ENCODE data around the gene TMEM51. TPM values are rescaled to one million over a fixed set of nuclear protein-coding genes. Genes with fewer than 3 reads are reported as not detected.

TMEM51 gene
- total and polyA plus RNA-seq, 7 experiments from 2014 or later: 0.16 to 0.79 (median 0.56) TPM; not detected in 3

- ChIA-PET CTCF (no interaction called here), POLR2A (no interaction called here)
- no peaks in the 10 kb centered on the region for H3K9me3 Mint-ChIP-seq
- peaks cover 0 to 3% (median 0%) of the 10 kb centered on the region in 7 donors for H3K4me1 Mint-ChIP-seq
- no peak overlapping the region for H3K4me3 Mint-ChIP-seq
- intact Hi-C loops (cut with micrococcal nuclease): no loop called here
- H3K36me3 ChIP-seq (ENCODE audit: control insufficient read depth in 2 of 3, insufficient read depth in 3 of 3, low read length in 3 of 3): no peaks in the 10 kb centered on the region
- H3K27ac Mint-ChIP-seq: no peak overlapping the region
- peaks cover 14 to 42% (median 19%) of the 10 kb centered on the region in 5 donors for H3K27me3 Mint-ChIP-seq
- H3K4me3 ChIP-seq (ENCODE audit: low read length): no peak overlapping the region
- H3K36me3 Mint-ChIP-seq: no peaks in the 10 kb centered on the region
- no peak overlapping the region for H3K27ac ChIP-seq (ENCODE audit: low read depth, low read length)
- H3K4me1 ChIP-seq (ENCODE audit: control insufficient read depth in 2 of 2, insufficient read depth in 2 of 2, low read length in 2 of 2): no peaks in the 10 kb centered on the region
- H3K9me3 ChIP-seq (ENCODE audit: control insufficient read depth in 2 of 3, low read length in 3 of 3): no peaks in the 10 kb centered on the region
- no peak for ATAC-seq
- no peak for DNase-seq
- no peaks in the 10 kb centered on the region for H3K27me3 ChIP-seq (ENCODE audit: control insufficient read depth in 2 of 2, insufficient read depth in 2 of 2, low read length in 2 of 2)
Observed at GRCh38 chr1:15186073-15186845, 32.7 kb downstream of the TMEM51 start.

GRCh38 chr1:15186846-15187151 lies 33.3 kb downstream of the TMEM51 start:
- intact Hi-C loops (cut with micrococcal nuclease): no loop called here
- POLR2A ChIA-PET: no interaction called here

GRCh38 chr1:15187175-15188129 lies 33.9 kb downstream of the TMEM51 start:
- H3K4me3 Mint-ChIP-seq: no peak overlapping the region
- POLR2A ChIA-PET: interaction anchor here (0.6 kb wide), 1 partner anchor 9 kb away, joined by 3 read pairs; no protein-coding TSS in a partner anchor
- Histone ChIP-seq H3K4me1 (ENCODE audit: control insufficient read depth in 2 of 2, insufficient read depth in 2 of 2, low read length in 2 of 2) (no peaks in the 10 kb centered on the region), H3K4me3 (ENCODE audit: low read length) (no peak overlapping the region), H3K36me3 (ENCODE audit: control insufficient read depth in 2 of 3, insufficient read depth in 3 of 3, low read length in 3 of 3) (no peaks in the 10 kb centered on the region), H3K9me3 (ENCODE audit: control insufficient read depth in 2 of 3, low read length in 3 of 3) (no peaks in the 10 kb centered on the region), H3K27me3 (ENCODE audit: control insufficient read depth in 2 of 2, insufficient read depth in 2 of 2, low read length in 2 of 2) (no peaks in the 10 kb centered on the region), H3K27ac (ENCODE audit: low read depth, low read length) (no peak overlapping the region)
- H3K36me3 Mint-ChIP-seq: no peaks in the 10 kb centered on the region
- peaks cover 11 to 43% (median 17%) of the 10 kb centered on the region in 5 donors for H3K27me3 Mint-ChIP-seq
- H3K27ac Mint-ChIP-seq: no peak overlapping the region
- no peak for ATAC-seq
- CTCF ChIA-PET: no interaction called here
- H3K4me1 Mint-ChIP-seq: peaks cover 0 to 3% (median 0%) of the 10 kb centered on the region in 7 donors
- no peak for DNase-seq
- H3K9me3 Mint-ChIP-seq: no peaks in the 10 kb centered on the region
- intact Hi-C loops (cut with micrococcal nuclease): no loop called here

More at GRCh38 chr1:15186846-15187151, 33.3 kb downstream of the TMEM51 start:
- Mint-ChIP-seq H3K27me3 (peaks cover 14 to 45% (median 19%) of the 10 kb centered on the region in 5 donors), H3K36me3 (no peaks in the 10 kb centered on the region), H3K4me3 (no peak overlapping the region), H3K9me3 (no peaks in the 10 kb centered on the region), H3K27ac (no peak overlapping the region), H3K4me1 (peaks cover 0 to 3% (median 0%) of the 10 kb centered on the region in 7 donors)
- H3K36me3 ChIP-seq (ENCODE audit: control insufficient read depth in 2 of 3, insufficient read depth in 3 of 3, low read length in 3 of 3): no peaks in the 10 kb centered on the region
- H3K27ac ChIP-seq (ENCODE audit: low read depth, low read length): no peak overlapping the region
- H3K4me1 ChIP-seq (ENCODE audit: control insufficient read depth in 2 of 2, insufficient read depth in 2 of 2, low read length in 2 of 2): no peaks in the 10 kb centered on the region
- no peaks in the 10 kb centered on the region for H3K9me3 ChIP-seq (ENCODE audit: control insufficient read depth in 2 of 3, low read length in 3 of 3)
- ATAC-seq (no peak), DNase-seq (no peak)
- H3K27me3 ChIP-seq (ENCODE audit: control insufficient read depth in 2 of 2, insufficient read depth in 2 of 2, low read length in 2 of 2): no peaks in the 10 kb centered on the region
- H3K4me3 ChIP-seq (ENCODE audit: low read length): no peak overlapping the region
- CTCF ChIA-PET: no interaction called here

- Histone ChIP-seq H3K4me1 (ENCODE audit: control insufficient read depth in 2 of 2, insufficient read depth in 2 of 2, low read length in 2 of 2) (no peaks in the 10 kb centered on the region), H3K27me3 (ENCODE audit: control insufficient read depth in 2 of 2, insufficient read depth in 2 of 2, low read length in 2 of 2) (no peaks in the 10 kb centered on the region), H3K36me3 (ENCODE audit: control insufficient read depth in 2 of 3, insufficient read depth in 3 of 3, low read length in 3 of 3) (no peaks in the 10 kb centered on the region), H3K27ac (ENCODE audit: low read depth, low read length) (no peak overlapping the region), H3K9me3 (ENCODE audit: control insufficient read depth in 2 of 3, low read length in 3 of 3) (no peaks in the 10 kb centered on the region), H3K4me3 (ENCODE audit: low read length) (no peak overlapping the region)
- Mint-ChIP-seq H3K27me3 (peaks cover 11 to 40% (median 16%) of the 10 kb centered on the region in 5 donors), H3K4me3 (no peak overlapping the region), H3K9me3 (no peaks in the 10 kb centered on the region), H3K4me1 (peaks cover 0 to 3% (median 0%) of the 10 kb centered on the region in 7 donors), H3K27ac (no peak overlapping the region), H3K36me3 (no peaks in the 10 kb centered on the region)
- ChIA-PET POLR2A (no interaction called here), CTCF (no interaction called here)
- intact Hi-C loops (cut with micrococcal nuclease): no loop called here
- DNase-seq (no peak), ATAC-seq (no peak)
Observed at GRCh38 chr1:15188130-15188524, 34.6 kb downstream of the TMEM51 start.

- ATAC-seq: no peak
- Histone ChIP-seq H3K4me3 (ENCODE audit: low read length) (no peak overlapping the region), H3K9me3 (ENCODE audit: control insufficient read depth in 2 of 3, low read length in 3 of 3) (no peaks in the 10 kb centered on the region), H3K27me3 (ENCODE audit: control insufficient read depth in 2 of 2, insufficient read depth in 2 of 2, low read length in 2 of 2) (no peaks in the 10 kb centered on the region), H3K4me1 (ENCODE audit: control insufficient read depth in 2 of 2, insufficient read depth in 2 of 2, low read length in 2 of 2) (no peaks in the 10 kb centered on the region), H3K36me3 (ENCODE audit: control insufficient read depth in 2 of 3, insufficient read depth in 3 of 3, low read length in 3 of 3) (no peaks in the 10 kb centered on the region), H3K27ac (ENCODE audit: low read depth, low read length) (no peak overlapping the region)
- no peak overlapping the region for H3K27ac Mint-ChIP-seq
- intact Hi-C loops (cut with micrococcal nuclease): no loop called here
- no peak for DNase-seq
- no peaks in the 10 kb centered on the region for H3K36me3 Mint-ChIP-seq
- ChIA-PET POLR2A (no interaction called here), CTCF (no interaction called here)
- H3K4me3 Mint-ChIP-seq: no peak overlapping the region
- H3K27me3 Mint-ChIP-seq: peaks cover 9 to 34% (median 16%) of the 10 kb centered on the region in 5 donors
- H3K4me1 Mint-ChIP-seq: peaks cover 0 to 3% (median 0%) of the 10 kb centered on the region in 7 donors
- H3K9me3 Mint-ChIP-seq: no peaks in the 10 kb centered on the region
Observed at GRCh38 chr1:15188678-15189077, 35.1 kb downstream of the TMEM51 start.

- intact Hi-C loops (cut with micrococcal nuclease): no loop called here
- peaks cover 5 to 25% (median 9%) of the 10 kb centered on the region in 5 donors for H3K27me3 Mint-ChIP-seq
- CTCF ChIA-PET: no interaction called here
Observed at GRCh38 chr1:15189692-15190370, 36.3 kb downstream of the TMEM51 start.

More at GRCh38 chr1:15189692-15190370, 36.3 kb downstream of the TMEM51 start:
- H3K27ac Mint-ChIP-seq: no peak overlapping the region
- H3K27me3 ChIP-seq (ENCODE audit: control insufficient read depth in 2 of 2, insufficient read depth in 2 of 2, low read length in 2 of 2): no peaks in the 10 kb centered on the region
- H3K36me3 ChIP-seq (ENCODE audit: control insufficient read depth in 2 of 3, insufficient read depth in 3 of 3, low read length in 3 of 3): no peaks in the 10 kb centered on the region
- no peak overlapping the region for H3K4me3 Mint-ChIP-seq
- no peaks in the 10 kb centered on the region for H3K9me3 ChIP-seq (ENCODE audit: control insufficient read depth in 2 of 3, low read length in 3 of 3)
- no peak overlapping the region for H3K27ac ChIP-seq (ENCODE audit: low read depth, low read length)
- H3K4me1 ChIP-seq (ENCODE audit: control insufficient read depth in 2 of 2, insufficient read depth in 2 of 2, low read length in 2 of 2): no peaks in the 10 kb centered on the region
- H3K9me3 Mint-ChIP-seq: no peaks in the 10 kb centered on the region
- DNase-seq: no peak
- ATAC-seq: no peak
- no peaks in the 10 kb centered on the region for H3K36me3 Mint-ChIP-seq
- peaks cover 0 to 3% (median 0%) of the 10 kb centered on the region in 7 donors for H3K4me1 Mint-ChIP-seq
- H3K4me3 ChIP-seq (ENCODE audit: low read length): no peak overlapping the region
- POLR2A ChIA-PET: no interaction called here
